ENCODE data around the gene VIL1.

The VIL1 gene

DNA sequence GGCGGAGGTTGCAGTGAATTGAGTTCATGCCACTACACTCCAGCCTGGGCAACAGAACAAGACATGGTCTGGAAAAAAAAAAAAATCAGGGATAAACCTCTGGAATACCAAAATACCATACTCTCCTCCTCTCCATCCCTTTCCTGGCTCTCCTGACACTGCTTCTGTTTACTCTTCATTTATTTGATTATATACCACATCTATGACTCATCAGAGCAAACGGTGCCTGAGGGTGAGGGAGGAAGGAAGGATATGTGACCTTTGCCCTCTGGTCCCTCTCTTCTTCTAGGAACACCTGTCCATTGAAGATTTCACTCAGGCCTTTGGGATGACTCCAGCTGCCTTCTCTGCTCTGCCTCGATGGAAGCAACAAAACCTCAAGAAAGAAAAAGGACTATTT lies 30.0 kb downstream of the VIL1 start:
- no peak for DNase-seq (ENCODE audit: low read depth)
- no peak overlapping the region for H3K4me3 ChIP-seq (ENCODE audit: low read depth, low read length)
- TF ChIP-seq, protein P1, sequence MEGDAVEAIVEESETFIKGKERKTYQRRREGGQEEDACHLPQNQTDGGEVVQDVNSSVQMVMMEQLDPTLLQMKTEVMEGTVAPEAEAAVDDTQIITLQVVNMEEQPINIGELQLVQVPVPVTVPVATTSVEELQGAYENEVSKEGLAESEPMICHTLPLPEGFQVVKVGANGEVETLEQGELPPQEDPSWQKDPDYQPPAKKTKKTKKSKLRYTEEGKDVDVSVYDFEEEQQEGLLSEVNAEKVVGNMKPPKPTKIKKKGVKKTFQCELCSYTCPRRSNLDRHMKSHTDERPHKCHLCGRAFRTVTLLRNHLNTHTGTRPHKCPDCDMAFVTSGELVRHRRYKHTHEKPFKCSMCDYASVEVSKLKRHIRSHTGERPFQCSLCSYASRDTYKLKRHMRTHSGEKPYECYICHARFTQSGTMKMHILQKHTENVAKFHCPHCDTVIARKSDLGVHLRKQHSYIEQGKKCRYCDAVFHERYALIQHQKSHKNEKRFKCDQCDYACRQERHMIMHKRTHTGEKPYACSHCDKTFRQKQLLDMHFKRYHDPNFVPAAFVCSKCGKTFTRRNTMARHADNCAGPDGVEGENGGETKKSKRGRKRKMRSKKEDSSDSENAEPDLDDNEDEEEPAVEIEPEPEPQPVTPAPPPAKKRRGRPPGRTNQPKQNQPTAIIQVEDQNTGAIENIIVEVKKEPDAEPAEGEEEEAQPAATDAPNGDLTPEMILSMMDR (IDR thresholded peaks at IDR 0.05; ENCODE audit: low read depth, low read length, missing control alignments) = no peak

DNA sequence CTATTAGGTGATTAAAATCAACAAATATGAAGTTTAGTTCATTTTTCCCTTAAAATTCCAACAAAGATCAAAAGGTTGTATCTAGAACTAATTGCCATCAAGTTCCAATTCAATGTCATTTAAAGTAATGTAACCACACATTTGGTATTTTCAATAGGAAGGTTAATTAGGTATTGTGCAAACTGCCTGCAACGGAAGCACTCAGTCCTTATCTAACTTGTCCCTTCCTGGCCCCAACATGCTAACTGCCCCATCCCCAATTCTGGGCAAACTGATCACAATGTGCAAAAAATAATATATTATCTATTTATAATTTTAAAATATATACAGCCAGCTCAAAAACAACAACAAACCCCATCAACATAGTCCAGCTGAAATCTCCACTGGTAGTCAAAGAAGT lies 33.2 kb downstream of the VIL1 start:
- H3K4me3 ChIP-seq (ENCODE audit: low read depth, low read length) = no peak overlapping the region
- TF ChIP-seq, protein P1 (IDR thresholded peaks at IDR 0.05; ENCODE audit: low read depth, low read length, missing control alignments) = no peak
- DNase-seq (ENCODE audit: low read depth) = no peak

DNA sequence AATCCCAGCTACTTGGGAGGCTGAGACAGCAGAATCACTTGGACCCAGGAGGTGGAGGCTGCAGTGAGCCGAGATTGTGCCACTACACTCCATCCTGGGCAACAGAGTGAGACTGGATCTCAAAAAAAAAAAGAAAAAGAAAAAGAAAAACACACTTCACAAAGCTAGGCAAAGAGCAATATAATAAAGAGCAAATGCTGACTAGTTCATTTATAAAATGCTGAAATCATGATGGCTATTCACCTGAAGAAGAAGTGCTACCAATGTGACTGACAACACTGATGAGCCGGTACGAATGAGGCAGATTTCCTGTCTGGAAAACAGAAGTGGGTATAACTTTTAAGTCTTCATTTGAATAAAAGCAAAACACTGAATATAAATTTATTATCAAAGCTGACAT lies 37.9 kb downstream of the VIL1 start:
- H3K4me3 ChIP-seq (ENCODE audit: low read depth, low read length) = no peak overlapping the region
- TF ChIP-seq, protein P1 (IDR thresholded peaks at IDR 0.05; ENCODE audit: low read depth, low read length, missing control alignments) = no peak
- no peak for DNase-seq (ENCODE audit: low read depth)

DNA sequence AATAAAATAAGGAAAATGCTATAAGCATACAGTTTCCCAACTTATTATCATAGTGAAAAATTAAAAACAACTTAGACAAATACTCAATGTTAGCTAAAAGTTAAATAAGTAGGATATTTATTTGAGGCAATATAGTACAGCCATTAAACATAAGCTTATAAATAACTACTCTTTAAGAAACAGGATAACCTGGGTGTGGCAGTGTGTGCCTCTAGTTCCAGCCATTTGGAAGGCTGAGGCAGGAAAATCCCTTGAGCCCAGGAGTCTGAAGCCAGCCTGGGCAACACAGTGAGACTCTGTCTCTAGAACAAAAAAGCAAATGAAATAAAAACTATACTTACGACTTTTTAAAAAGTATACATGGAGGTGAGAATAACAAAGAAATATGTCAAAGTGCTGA lies 39.7 kb downstream of the VIL1 start:
- TF ChIP-seq, protein P1 (IDR thresholded peaks at IDR 0.05; ENCODE audit: low read depth, low read length, missing control alignments) = no peak
- H3K4me3 ChIP-seq (ENCODE audit: low read depth, low read length) = no peak overlapping the region
- no peak for DNase-seq (ENCODE audit: low read depth)

DNA sequence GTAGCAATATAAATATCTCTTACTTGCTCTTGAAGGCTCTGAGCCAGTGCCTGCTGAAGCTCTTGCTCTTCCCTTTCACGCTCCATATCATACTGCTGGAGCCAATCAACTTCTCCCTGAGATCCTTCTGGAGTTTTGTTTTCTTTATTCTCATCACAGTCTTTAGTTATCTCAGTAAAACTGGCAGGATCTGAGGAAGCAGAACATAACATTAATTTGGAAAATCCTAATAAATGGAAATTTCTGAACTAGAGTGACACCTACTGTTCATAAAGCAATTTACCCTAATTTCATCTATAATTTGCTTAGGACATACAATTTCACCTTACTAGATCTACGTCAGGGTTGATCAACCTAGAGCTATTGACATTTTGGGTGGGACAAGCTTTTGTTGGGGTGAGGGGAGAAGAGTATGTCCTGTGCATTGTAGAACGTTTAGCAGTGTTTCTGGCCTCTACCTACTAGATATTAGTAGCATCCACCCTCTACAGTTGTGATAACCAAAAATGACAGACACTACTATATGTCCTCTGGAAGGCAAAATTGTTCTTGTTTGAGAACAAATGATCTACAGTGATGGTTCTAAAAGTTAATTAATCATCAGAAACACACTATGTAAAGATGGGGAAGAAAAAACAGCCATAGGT lies 47.2 kb downstream of the VIL1 start:
- no peak for DNase-seq (ENCODE audit: low read depth)
- no peak overlapping the region for H3K4me3 ChIP-seq (ENCODE audit: low read depth, low read length)
- TF ChIP-seq, protein P1 (IDR thresholded peaks at IDR 0.05; ENCODE audit: low read depth, low read length, missing control alignments) = peak; percentile 38

DNA sequence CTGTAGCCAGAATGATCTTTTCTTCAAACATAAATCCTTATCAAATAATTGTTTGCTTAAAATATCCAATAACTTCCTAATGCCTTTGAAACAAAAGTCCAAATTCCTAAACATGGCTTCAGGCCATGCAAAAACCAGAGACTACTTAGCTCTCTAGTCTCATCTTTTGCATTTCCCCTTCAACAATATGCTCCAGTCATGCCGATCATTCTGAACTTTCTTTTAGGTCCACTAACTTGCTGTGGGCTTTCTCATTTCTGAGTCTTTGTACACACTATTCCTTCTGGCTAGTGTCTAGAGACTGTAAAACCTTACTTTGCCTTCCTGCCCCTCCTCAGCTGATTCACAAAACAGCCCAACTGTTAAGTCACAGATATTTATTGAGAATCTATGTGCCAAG lies 51.5 kb downstream of the VIL1 start:
- TF ChIP-seq, protein P1 (IDR thresholded peaks at IDR 0.05; ENCODE audit: low read depth, low read length, missing control alignments) = no peak
- no peak overlapping the region for H3K4me3 ChIP-seq (ENCODE audit: low read depth, low read length)
- no peak for DNase-seq (ENCODE audit: low read depth)

DNA sequence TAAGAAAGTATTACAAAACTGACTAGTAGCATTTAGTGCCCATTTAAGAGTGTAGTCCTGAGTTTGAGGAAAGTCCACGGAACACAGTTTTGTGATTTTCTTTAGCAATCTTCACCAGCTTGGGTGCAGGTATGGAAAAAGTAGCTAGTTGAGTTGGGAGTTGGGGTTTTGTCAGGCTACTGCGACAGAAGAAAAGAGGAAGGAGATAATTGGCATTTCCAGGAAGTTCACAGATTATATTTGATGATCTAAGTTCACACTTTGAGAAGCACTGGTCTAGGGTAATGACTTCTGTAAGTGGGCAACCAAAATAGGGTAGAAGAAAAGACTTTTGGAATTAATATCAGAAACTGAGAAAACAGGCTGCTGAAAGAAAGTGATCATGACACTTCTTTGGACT lies 52.1 kb downstream of the VIL1 start:
- no peak for DNase-seq (ENCODE audit: low read depth)
- TF ChIP-seq, protein P1 (IDR thresholded peaks at IDR 0.05; ENCODE audit: low read depth, low read length, missing control alignments) = no peak
- no peak overlapping the region for H3K4me3 ChIP-seq (ENCODE audit: low read depth, low read length)

All from GM12864 (cell line).